HG02678 (cell line): Measurements from ENCODE around the gene GNG7.
"Not testable (repeated sequence)": the region's sequence is repeated elsewhere in the genome, so short reads cannot be mapped to it uniquely, and the experiment has no call there.

ENCODE experiments used
- ATAC-seq: cut with Tn5 transposase; IDR thresholded peaks from one replicate; pipeline ENCODE4 v1.9.1; 2021; ENCODE audit warnings: mild to moderate bottlenecking, moderate library complexity; ENCODE audit not compliant: unreplicated experiment

Gene GNG7

DNA sequence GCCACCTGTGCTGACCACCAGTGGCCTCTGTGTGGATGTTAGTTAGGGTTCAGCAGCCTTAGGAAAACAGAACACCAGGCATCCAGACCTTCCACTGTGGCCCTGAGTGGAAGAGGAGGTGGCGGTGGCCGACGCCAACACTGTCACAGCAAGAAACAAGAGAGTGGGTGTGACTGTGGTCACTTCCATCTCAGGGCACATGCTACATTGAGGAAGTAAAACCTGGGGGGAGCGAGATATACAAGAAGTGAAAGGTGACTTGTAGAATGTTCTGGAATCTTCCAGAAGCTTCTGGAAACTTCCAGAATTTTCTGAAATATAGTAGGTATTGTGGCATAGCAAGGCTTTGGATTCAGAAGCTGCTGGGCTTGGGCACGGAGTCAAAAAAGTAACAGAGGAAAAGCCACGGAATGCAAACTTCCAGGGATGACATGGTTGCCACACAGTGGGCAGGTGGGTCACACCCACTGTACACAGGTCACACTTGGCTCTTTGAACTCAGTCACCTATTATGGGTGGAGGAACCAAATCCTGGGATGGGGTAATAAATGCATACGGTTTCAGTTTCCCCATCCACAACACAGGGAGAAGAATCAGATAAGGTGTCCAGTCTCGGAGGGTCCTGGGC is 24.3 kb downstream of the GNG7 start:
- peak; percentile 65 for ATAC-seq

DNA sequence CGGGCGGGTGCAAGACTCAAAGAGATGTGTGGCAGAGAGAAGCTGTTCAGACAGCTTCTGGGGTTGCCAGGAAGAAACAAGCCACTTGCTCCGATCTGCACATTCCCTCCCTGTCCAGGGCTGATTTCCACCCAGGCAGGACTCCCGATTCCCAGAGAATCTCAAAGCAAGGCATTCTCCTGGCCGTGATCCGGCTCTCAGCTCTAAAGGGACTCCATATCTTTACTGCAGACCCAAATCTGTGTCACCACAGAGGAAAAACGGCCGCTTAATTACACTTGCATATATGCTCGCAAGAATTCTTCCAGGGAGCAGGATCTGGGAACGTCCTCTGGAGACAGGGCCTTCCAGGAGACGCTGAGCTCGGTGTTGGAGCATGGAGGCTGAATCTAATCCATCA is 25.7 kb downstream of the GNG7 start:
- ATAC-seq, result no peak

DNA sequence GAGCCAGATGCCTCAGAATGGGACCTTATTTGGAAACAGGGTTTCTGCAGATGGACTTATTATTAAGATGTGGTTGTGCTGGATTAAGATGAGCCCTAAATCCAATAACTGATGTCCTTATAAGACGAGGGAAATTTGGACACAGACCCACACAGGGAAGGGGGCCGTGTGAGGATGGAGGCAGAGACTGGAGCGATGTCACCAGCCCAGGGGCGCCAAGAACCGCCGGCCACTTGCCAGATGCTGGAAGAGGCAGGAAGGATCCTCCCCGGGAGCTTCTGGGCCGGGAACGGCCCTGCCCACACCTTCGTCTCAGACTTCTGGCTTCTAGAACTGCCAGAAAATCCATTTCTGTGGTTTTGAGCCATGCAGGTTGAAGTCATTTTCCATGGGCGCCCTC is 26.6 kb downstream of the GNG7 start:
- no peak for ATAC-seq

DNA sequence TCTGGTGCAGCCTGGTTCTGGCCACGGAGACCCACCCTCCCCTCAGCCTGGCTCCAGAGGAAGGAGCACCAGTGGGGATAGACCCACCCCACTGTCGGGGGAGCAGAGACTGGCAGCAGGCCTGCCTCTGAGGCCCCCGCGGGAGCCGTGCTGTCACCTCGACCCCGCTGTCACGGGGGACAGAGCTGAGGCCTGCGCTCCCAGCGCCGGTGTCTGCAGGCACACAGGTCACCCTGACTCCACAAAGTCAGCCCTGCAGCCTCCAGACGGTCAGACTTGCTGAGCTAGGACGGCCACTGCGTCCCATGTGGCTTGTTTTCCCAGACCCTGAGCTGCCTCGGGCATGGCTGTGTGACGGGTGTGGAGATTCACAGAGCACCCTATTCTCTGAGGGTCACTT is 32.3 kb downstream of the GNG7 start:
- ATAC-seq, result no peak

DNA sequence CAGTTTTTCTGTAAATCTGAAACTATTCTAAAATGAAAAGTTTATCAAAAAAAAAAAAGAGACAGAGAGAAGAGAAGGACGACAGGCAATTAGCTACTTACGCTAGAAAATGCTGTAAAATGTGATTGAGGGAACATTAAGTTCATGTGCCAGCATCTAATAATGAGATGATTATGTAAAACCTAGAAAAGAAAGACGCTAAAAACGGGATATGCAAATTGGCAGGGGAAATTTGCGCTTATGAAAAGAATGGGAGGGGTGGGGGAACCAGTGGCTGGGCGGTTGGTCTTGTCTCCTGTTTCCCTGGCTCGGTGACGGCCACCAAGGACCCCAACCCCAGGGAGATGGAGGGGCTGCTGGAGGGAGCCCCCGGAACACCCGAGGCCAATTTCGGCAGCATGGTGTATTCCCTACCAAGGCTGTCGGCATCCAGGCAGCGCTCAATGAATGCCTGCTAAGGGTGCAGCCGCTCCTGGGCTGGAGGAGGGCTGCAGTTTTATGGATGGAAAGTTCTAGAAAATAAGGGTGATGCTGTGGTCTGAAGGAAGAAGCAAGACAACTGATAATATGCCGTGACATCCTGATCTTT is 34.2 kb downstream of the GNG7 start:
- no peak for ATAC-seq

DNA sequence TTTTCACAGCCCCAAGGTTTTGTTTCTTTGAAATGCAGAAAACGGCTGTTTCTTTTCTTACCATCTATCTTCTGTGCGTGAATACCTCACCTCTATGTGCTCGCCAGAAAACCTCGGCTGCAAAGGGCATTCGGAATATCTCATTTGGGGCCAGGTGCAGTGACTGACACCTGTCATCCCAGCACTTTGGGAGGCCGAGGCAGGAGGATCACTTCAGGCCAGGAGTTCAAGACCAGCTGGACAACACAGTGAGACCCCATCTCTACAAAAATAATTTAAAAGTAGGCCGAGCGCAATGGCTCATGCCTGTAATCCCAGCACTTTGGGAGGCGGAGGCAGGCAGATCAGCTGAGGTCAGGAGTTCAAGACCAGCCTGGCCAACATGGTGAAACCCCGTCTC is 35.1 kb downstream of the GNG7 start:
- ATAC-seq, result not testable (repeated sequence)

DNA sequence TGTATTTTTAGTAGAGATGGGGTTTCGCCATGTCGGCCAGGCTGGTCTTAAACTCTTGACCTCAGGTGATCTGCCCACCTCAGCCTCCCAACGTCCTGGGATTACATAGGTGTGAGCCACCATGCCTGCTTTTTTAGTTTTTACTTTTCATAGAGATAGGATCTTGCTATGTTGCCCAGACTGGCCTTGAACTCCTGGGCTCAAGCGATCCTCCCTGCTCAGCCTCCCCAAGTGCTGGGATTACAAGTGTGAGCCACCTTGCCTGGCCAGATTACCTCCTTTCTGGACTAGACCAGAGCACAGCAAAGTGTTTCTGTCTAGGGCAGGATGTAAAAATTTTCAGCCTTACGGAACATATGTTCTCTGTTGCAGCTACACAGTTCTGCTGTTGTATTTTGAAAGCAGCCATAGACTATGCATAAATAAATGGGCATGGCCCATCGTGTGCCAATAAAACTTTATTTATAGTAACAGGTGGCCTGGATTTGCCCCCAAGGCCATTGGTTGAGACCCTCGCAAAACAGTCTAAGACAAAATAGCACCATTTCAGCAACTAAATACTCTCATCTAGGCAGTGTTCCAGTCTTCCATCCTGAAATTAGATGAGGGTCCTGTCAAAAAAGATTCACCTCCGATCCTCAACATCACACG is 36.0 kb downstream of the GNG7 start:
- ATAC-seq, result no peak

- ATAC-seq, result no peak
Observed at GRCh38 chr19:2665103-2665502, 37.4 kb downstream of the GNG7 start.

- peak; percentile 79 for ATAC-seq
Observed at GRCh38 chr19:2663920-2664571, 38.4 kb downstream of the GNG7 start.

DNA sequence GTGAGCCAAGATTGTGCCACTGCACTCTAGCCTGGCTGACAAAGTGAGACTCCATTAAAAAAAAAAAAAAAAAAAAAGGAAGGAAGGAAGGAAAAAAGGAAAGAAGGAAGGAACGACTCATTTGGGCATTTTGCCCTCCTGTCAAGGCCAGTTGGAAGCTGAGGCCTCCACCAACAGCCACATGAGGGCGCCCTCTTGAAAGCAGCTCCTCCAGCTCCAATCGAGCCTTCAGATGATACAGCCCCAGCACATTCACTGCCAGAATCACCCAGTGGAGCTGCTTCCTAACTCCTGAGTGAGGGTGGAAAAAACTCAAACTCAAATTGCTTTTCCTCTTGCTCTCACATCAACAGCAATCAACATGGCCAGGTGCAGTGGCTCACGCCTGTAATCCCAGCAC is 40.9 kb downstream of the GNG7 start:
- no peak for ATAC-seq

DNA sequence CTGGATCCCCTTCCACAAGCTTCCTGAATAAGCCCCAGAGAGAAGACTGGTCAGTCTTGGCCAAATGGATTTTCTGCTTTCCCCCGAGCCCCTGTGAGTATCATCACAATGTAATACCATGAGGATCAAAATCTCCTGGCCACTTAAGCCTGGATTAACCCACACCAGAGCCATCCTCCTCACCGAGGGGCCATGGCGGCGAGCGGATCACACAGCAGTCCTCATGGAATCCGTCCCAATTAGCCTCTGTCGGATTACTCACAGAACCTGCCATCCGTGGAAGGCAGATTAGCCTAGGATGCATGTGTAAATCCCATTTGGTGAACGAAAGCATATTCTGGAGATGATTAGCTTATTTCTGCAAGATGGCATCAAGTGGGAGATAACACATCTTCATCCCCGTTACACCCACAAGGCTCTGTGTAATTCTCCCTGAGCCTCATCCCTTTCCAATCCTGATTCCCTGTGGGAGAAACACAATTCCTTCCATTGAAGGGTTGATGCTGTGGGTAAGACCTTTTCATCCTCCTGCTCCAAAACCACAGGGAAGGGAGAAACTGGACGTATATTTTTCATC is 42.5 kb downstream of the GNG7 start:
- no peak for ATAC-seq

DNA sequence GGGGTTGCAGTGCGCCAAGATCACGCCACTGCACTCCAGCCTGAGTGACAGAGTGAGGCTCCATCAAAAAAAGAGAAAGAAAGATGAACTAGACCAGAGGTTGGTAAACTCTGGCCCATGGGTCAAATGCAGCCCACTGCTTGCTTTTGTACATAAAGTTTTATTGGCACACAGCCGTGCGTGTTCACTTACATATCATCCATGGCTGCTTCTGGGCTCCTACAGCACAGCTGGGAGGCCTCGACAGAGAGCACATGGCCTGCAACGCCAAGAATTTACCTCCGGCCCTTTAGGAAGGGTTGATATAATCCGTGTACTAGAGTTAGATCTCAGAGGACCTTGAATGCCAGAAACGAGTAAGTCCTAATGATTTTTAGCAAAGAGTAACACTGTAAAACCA is 46.0 kb downstream of the GNG7 start:
- no peak for ATAC-seq

DNA sequence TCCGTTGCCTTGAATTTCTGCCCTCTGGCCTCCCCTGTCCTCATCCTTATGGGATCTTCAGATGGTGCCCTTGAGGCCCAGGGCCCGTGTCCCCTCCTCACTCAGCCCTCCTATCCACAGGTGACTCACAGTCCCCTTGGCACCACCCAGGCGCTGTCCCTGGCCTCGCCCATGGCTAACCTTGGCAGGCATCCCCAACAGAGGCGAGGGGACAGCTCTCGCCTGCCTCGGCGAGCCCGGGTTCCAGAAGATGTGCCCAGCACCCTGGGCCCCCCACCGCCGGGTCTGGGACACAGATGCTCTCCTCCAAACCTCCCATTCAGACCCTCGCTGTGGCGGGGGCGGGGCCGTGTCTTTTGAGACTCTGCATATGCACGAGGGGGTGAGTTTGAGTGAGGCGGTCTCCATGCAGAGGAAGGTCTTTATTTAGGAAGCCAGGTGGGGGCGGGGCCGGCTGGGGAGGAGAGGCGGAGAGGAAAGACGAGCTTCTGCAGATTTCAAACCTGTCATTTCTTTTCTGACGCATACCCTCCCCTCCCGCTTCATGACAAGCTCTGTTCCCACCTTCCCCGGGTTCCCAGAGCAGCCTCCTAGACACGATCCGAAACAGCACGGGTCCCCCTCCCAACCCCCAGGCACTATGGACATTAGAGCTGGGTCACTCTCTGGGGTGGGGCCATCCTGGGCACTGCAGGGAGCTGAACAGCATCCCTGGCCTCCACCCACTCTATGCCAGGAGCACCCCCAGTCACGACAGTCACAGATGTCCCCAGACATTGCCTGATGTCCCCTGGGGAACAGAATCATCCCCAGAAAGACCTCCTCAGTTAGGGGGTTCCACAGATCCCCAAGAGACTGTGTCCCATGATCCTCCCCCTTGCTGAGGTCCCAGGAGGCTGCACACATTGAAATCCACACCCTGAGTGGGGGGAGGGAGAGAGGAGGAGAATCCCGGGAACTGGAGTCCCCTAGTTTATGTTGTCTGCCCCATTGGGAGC is 48.5 kb downstream of the GNG7 start:
- ATAC-seq, result no peak

GRCh38 chr19:2653218-2653617 is 49.3 kb downstream of the GNG7 start:
- no peak for ATAC-seq

GRCh38 chr19:2652504-2653099 is 49.9 kb downstream of the GNG7 start:
- no peak for ATAC-seq

DNA sequence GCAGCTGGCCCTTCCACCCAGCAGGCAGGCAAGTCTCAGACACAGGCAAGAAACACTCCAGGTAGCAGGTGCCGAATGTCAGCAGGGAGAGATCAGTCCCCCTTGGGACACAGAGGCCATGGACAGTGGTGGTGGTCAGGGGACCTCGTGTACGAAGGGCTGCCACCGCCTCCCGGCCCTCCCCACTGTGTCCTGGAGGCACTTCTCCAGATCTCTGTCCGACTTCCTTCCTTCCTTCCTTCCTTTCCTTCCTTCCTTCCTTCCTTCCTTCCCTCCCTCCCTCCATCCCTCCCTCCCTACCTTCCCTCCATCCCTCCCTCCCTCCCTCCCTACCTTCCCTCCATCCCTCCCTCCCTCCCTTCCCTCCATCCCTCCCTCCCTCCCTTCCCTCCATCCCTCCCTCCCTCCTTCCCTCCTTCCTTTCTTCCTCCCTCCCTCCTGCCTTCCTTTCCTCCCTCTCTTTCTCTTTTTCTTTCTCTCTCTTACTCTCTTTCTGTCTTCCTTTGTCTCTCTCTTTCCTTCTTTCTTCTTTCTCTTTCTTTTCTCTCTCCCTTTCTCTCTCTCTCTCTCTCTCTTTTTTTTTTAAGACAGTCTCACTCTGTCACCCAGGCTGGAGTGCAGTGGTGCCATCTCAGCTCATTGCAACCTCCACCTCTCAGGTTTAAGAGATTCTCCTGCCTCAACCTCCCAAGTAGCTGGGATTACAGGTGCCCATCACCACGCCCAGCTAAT is 51.3 kb downstream of the GNG7 start:
- ATAC-seq, result not testable (repeated sequence)

- no peak for ATAC-seq
Observed at GRCh38 chr19:2650515-2650914, 52.0 kb downstream of the GNG7 start.

- ATAC-seq, result no peak
Observed at GRCh38 chr19:2648528-2648937, 54.0 kb downstream of the GNG7 start.

- no peak for ATAC-seq
Observed at GRCh38 chr19:2648099-2648498, 54.4 kb downstream of the GNG7 start.
